Measurements from ENCODE around the gene MAGEH1. TPM values are rescaled to one million over a fixed set of nuclear protein-coding genes. Genes with fewer than 3 reads are reported as not detected.

Gene MAGEH1
- total RNA-seq, 1 experiment from 2014 or later = 13.9 TPM

- ChIA-PET POLR2A (no interaction called here), CTCF (no interaction called here)
- Mint-ChIP-seq H3K9me3 (no peaks in the 10 kb centered on the region), H3K4me1 (0 out of 2 replicates have a peak, but pooled peaks cover 3% of the 10 kb centered on the region), H3K4me3 (no peak overlapping the region), H3K27ac (no peak overlapping the region; the same call in 1 of the 2 replicates), H3K36me3 (no peaks in the 10 kb centered on the region), H3K27me3 (ENCODE audit: low read depth) (no peaks in the 10 kb centered on the region)
- ATAC-seq (no peak), DNase-seq (ENCODE audit: low spot score) (no peak)
- TF ChIP-seq OVOL2 (CRISPR knock-in tag; IDR thresholded peaks at IDR 0.05; ENCODE audit: borderline replicate concordance) (no peak), E2F1 (CRISPR knock-in tag; IDR thresholded peaks at IDR 0.05) (no peak), ATF1 (CRISPR knock-in tag; IDR thresholded peaks at IDR 0.05) (no peak), ESRRA (CRISPR knock-in tag; IDR thresholded peaks at IDR 0.05; ENCODE audit: borderline replicate concordance) (no peak), ARID4B (CRISPR knock-in tag; IDR thresholded peaks at IDR 0.05; ENCODE audit: borderline replicate concordance) (no peak), ZNF512 (CRISPR knock-in tag; IDR thresholded peaks at IDR 0.05; ENCODE audit: borderline replicate concordance) (no peak), PREB (CRISPR knock-in tag; IDR thresholded peaks at IDR 0.05; ENCODE audit: borderline replicate concordance) (no peak), MXD4 (CRISPR knock-in tag; IDR thresholded peaks at IDR 0.05; ENCODE audit: borderline replicate concordance) (no peak), SOX15 (CRISPR knock-in tag; IDR thresholded peaks at IDR 0.05) (no peak), IRF1 (CRISPR knock-in tag; IDR thresholded peaks at IDR 0.05) (no peak), RORB (CRISPR knock-in tag; IDR thresholded peaks at IDR 0.05) (no peak)
Measured at GRCh38 chrX:55484948-55485347, 33.0 kb downstream of the MAGEH1 start.

GRCh38 chrX:55486736-55487135, 34.8 kb downstream of the MAGEH1 start:
- ChIA-PET CTCF (no interaction called here), POLR2A (no interaction called here)
- Mint-ChIP-seq H3K27ac (no peak overlapping the region), H3K4me1 (peaks cover 12% of the 10 kb centered on the region), H3K9me3 (no peaks in the 10 kb centered on the region), H3K27me3 (ENCODE audit: low read depth) (no peaks in the 10 kb centered on the region), H3K36me3 (no peaks in the 10 kb centered on the region), H3K4me3 (no peak overlapping the region)
- no peak for DNase-seq (ENCODE audit: low spot score)
- ATAC-seq = no peak
- TF ChIP-seq ERG (CRISPR knock-in tag; IDR thresholded peaks at IDR 0.05) (no peak), SMAD3 (CRISPR knock-in tag; IDR thresholded peaks at IDR 0.05; ENCODE audit: borderline replicate concordance) (no peak), NFATC4 (CRISPR knock-in tag; IDR thresholded peaks at IDR 0.05) (no peak), CDX4 (CRISPR knock-in tag; IDR thresholded peaks at IDR 0.05; ENCODE audit: borderline replicate concordance) (no peak), CBFB (CRISPR knock-in tag; IDR thresholded peaks at IDR 0.05; ENCODE audit: low read depth) (no peak), ZNF512 (CRISPR knock-in tag; IDR thresholded peaks at IDR 0.05; ENCODE audit: borderline replicate concordance) (no peak), ZNF532 (CRISPR knock-in tag; IDR thresholded peaks at IDR 0.05; ENCODE audit: borderline replicate concordance) (no peak)
